GM06990 (cell line): ENCODE measurements around the gene CCM2L.
A peak's percentile ranks its signal among the peaks of the same experiment; 100 is the strongest.

Source experiments
- DNase-seq: peaks from one replicate; pipeline ENCODE4 v3.0.0-alpha.2; 2011; ENCODE audit not compliant: insufficient read length; ENCODE audit errors: extremely low read depth
- H3K27me3 ChIP-seq: replicated peaks from 2 replicates; pipeline ENCODE4 v1.6.0; 2011; ENCODE audit warnings: low read length; ENCODE audit not compliant: control insufficient read depth, insufficient read depth
- H3K36me3 ChIP-seq: 2 replicates; pipeline ENCODE4 v1.5.1; 2011; ENCODE audit warnings: low read length; ENCODE audit not compliant: control insufficient read depth, insufficient read depth
- H3K4me3 ChIP-seq: replicated peaks from 2 replicates; pipeline ENCODE4 v1.5.1; 2011; ENCODE audit warnings: low read depth, mild to moderate bottlenecking, control low read depth, low read length
- CTCF ChIP-seq: IDR thresholded peaks from 2 replicates; pipeline ENCODE4 v1.5.1; 2011; ENCODE audit warnings: low read length, control low read depth, mild to moderate bottlenecking, inconsistent platforms; ENCODE audit not compliant: insufficient read depth, poor library complexity, severe bottlenecking

Gene CCM2L

GRCh38 chr20:32078791-32079190 is 68.6 kb downstream of the CCM2L start:
- no peak for DNase-seq
- H3K36me3 ChIP-seq = no peaks in the 10 kb centered on the region
- H3K27me3 ChIP-seq = no peaks in the 10 kb centered on the region
- TF ChIP-seq CTCF = no peak
- no peak overlapping the region for H3K4me3 ChIP-seq

GRCh38 chr20:32079655-32080109 is 69.4 kb downstream of the CCM2L start:
- TF ChIP-seq CTCF = peak; percentile 3
- Histone ChIP-seq H3K4me3 (no peak overlapping the region), H3K27me3 (no peaks in the 10 kb centered on the region), H3K36me3 (no peaks in the 10 kb centered on the region)
- no peak for DNase-seq

GRCh38 chr20:32080783-32081182 is 70.5 kb downstream of the CCM2L start:
- H3K4me3 ChIP-seq = no peak overlapping the region
- no peaks in the 10 kb centered on the region for H3K27me3 ChIP-seq
- no peaks in the 10 kb centered on the region for H3K36me3 ChIP-seq
- TF ChIP-seq CTCF = no peak
- DNase-seq = no peak
